T-cell (primary cell): ENCODE data around the gene FNIP2. TPM values are rescaled to one million over a fixed set of nuclear protein-coding genes. Genes with fewer than 3 reads are reported as not detected.

ENCODE experiments used
- ATAC-seq, 4 experiments: fragments of 200-7000 bp in 3 of 4; fragments of 150-1000 bp in 1 of 4; cut with Tn5 transposase; replicated peaks in 1 of 4; 1 replicate in 3 of 4; 2 replicates in 1 of 4; pipeline ENCODE4 v1.10.0; 2021; ENCODE audit warnings: moderate library complexity in 3 of 4, mild to moderate bottlenecking in 2 of 4, moderate number of reproducible peaks in 1 of 4
- CTCF ChIA-PET, 2 donors: fragments of 300-600 bp; sonication (Branson Sonifier 250); formaldehyde crosslinking; loops; one replicate each; lab custom pipeline; 2022; ENCODE audit warnings: antibody characterized with exemption in 2 of 2; lab: Charles Lee
- POLR2A ChIA-PET, 2 donors: fragments of 300-600 bp; sonication (Branson Sonifier 250); formaldehyde crosslinking; loops; one replicate each; lab custom pipeline; 2022; ENCODE audit warnings: antibody characterized with exemption in 2 of 2; lab: Charles Lee
- DNase-seq, 35 experiments: peaks; one replicate each; pipeline versions ENCODE4 v3.0.0 to v3.0.0-alpha.2; 2013 to 2023
- H3K27ac ChIP-seq: one replicate; pipeline ENCODE4 v1.5.1; 2013; ENCODE audit warnings: low read length
- H3K27me3 ChIP-seq, 2 experiments: replicated peaks in 1 of 2; 1 replicate in 1 of 2; 2 replicates in 1 of 2; pipeline versions ENCODE4 v1.6.1 to v1.7.0; 2013; ENCODE audit warnings: low read length in 1 of 2, mixed read lengths in 1 of 2; ENCODE audit not compliant: control insufficient read depth in 2 of 2, insufficient read depth in 2 of 2; ENCODE audit errors: extremely low read depth in 1 of 2
- H3K36me3 ChIP-seq, 2 donors: 1 replicate in 1 of 2; 2 replicates in 1 of 2; pipeline versions ENCODE4 v1.6.1 to v1.7.0; 2013; ENCODE audit warnings: low read length in 1 of 2; ENCODE audit not compliant: control insufficient read depth in 2 of 2, insufficient read depth in 1 of 2; ENCODE audit errors: extremely low read depth in 1 of 2
- H3K4me1 ChIP-seq, 2 experiments: 1 replicate in 1 of 2; 2 replicates in 1 of 2; pipeline versions ENCODE4 v1.6.1 to v1.7.0; 2013; ENCODE audit warnings: low read length in 2 of 2, mixed read lengths in 1 of 2; ENCODE audit not compliant: insufficient read depth in 2 of 2, control insufficient read depth in 1 of 2; ENCODE audit errors: extremely low read depth in 1 of 2
- H3K4me3 ChIP-seq, 2 donors: 1 replicate in 1 of 2; 2 replicates in 1 of 2; pipeline versions ENCODE4 v1.5.1 to v1.7.0; 2013; ENCODE audit warnings: mild to moderate bottlenecking in 2 of 2, low read length in 1 of 2, moderate library complexity in 1 of 2; ENCODE audit not compliant: control insufficient read depth in 1 of 2; ENCODE audit errors: extremely low read depth in 1 of 2
- H3K9me3 ChIP-seq: 2 replicates; pipeline ENCODE4 v1.7.0; 2013
- H3K27ac Mint-ChIP-seq, 2 donors: one replicate each; pipeline ENCODE4 v1.8.0; 2020 to 2021; ENCODE audit warnings: mild to moderate bottlenecking in 2 of 2, mixed read lengths in 2 of 2
- H3K27me3 Mint-ChIP-seq, 2 donors: one replicate each; pipeline ENCODE4 v1.8.0; 2021 to 2022; ENCODE audit warnings: mixed read lengths in 2 of 2
- H3K36me3 Mint-ChIP-seq: one replicate; pipeline ENCODE4 v1.8.0; 2021; ENCODE audit warnings: mixed read lengths
- H3K4me1 Mint-ChIP-seq, 3 donors: one replicate each; pipeline ENCODE4 v1.8.0; 2020 to 2022; ENCODE audit warnings: mixed read lengths in 3 of 3, mild to moderate bottlenecking in 1 of 3
- H3K4me3 Mint-ChIP-seq, 3 donors: one replicate each; pipeline ENCODE4 v1.8.0; 2020 to 2022; ENCODE audit warnings: mild to moderate bottlenecking in 3 of 3, mixed read lengths in 3 of 3, moderate library complexity in 3 of 3
- H3K9me3 Mint-ChIP-seq, 3 donors: one replicate each; pipeline ENCODE4 v1.8.0; 2020 to 2022; ENCODE audit warnings: mixed read lengths in 3 of 3
- WGBS: methylation state at CpG from one replicate; pipeline ENCODE4 v1.1.5; 2013; ENCODE audit warnings: missing lambda C conversion rate; ENCODE audit not compliant: insufficient coverage; 5-methylcytosine and 5-hydroxymethylcytosine counted together
- total RNA-seq, 35 experiments: library from RNA in 6 of 35; stranded (reverse) in 6 of 35; fragments of 120-200 nt in 1 of 35; gene quantifications; one replicate each; pipeline versions ENCODE4 v1.2.1 to v1.2.4 and lab custom pipeline; 2013 to 2026

Gene FNIP2
- total RNA-seq, result 10 to 100 TPM in 3 of 5 donors, 1 to 10 TPM in 2; 6.7 to 11.1 (median 10.7) TPM
- total RNA-seq (2013), result 9.3 TPM
- 18.9 to 130 (median 29.5) reads per million in 29 experiments for total RNA-seq (lab: John Stamatoyannopoulos, UW)

GRCh38 chr4:158768555-158769174 is at the start of gene FNIP2:
TSS of gene FNIP2 (plus strand) at chr4:158769026. CDS start at chr4:158769213, 187 bp downstream.
- H3K4me1 Mint-ChIP-seq, result peaks cover 33 to 48% (median 40%) of the 10 kb centered on the region in 3 donors
- H3K27ac Mint-ChIP-seq, result peak within 1 kb of the TSS; percentile 92 to 93
- POLR2A ChIA-PET, result interaction anchor here in 1 of 2 donors (0.7 kb wide), 1 partner anchor 157 kb away, joined by 3 read pairs; no protein-coding TSS in a partner anchor
- H3K9me3 Mint-ChIP-seq, result no peaks in the 10 kb centered on the region
- peak; percentile 88 to 90 (median 89) for ATAC-seq
- H3K36me3 Mint-ChIP-seq, result no peaks in the 10 kb centered on the region
- H3K27me3 ChIP-seq, result peaks cover 0 to 2% of the 10 kb centered on the region in 2 experiments
- H3K27me3 Mint-ChIP-seq, result no peaks in the 10 kb centered on the region
- H3K4me3 ChIP-seq, result peak within 1 kb of the TSS; percentile 67 to 83
- CTCF ChIA-PET, result interaction anchor here in 1 of 2 donors (0.6 kb wide), 2 partner anchors 12 to 89 kb away, joined by 3 read pairs; no protein-coding TSS in a partner anchor
- DNase-seq, result peak; percentile 37 to 87 (median 64)
- no peaks in the 10 kb centered on the region for H3K36me3 ChIP-seq
- H3K27ac ChIP-seq, result peak within 1 kb of the TSS; percentile 70
- under 1% methylated on average over 88 of the region's 88 CpGs for WGBS
- no peaks in the 10 kb centered on the region for H3K9me3 ChIP-seq
- peaks cover 9 to 10% of the 10 kb centered on the region in 2 experiments for H3K4me1 ChIP-seq
- peak within 1 kb of the TSS; percentile 96 to 100 (median 99) for H3K4me3 Mint-ChIP-seq

GRCh38 chr4:158721680-158722079 is 47.1 kb upstream of the FNIP2 start:
- Mint-ChIP-seq H3K9me3 (no peaks in the 10 kb centered on the region), H3K27me3 (peaks cover 6 to 7% of the 10 kb centered on the region in 2 donors), H3K27ac (peak overlapping the region; percentile 75 to 100), H3K36me3 (peaks cover 37% of the 10 kb centered on the region), H3K4me1 (peaks cover 35 to 43% (median 40%) of the 10 kb centered on the region in 3 donors), H3K4me3 (peak overlapping the region; percentile 99 to 100 (median 100))
- CTCF ChIA-PET, result interaction anchor here (0.6 to 1.0 kb wide), 2 partner anchors 9 to 474 kb away, joined by 3 read pairs; no protein-coding TSS in a partner anchor
- H3K9me3 ChIP-seq, result no peaks in the 10 kb centered on the region
- peaks cover 0 to 37% of the 10 kb centered on the region in 2 donors for H3K36me3 ChIP-seq
- WGBS, result no CpG with 5 or more reads among the region's 1 CpG
- DNase-seq (no peak), ATAC-seq (no peak)
- H3K27ac ChIP-seq, result peak overlapping the region; percentile 87
- no peak overlapping the region for H3K4me3 ChIP-seq
- peaks cover 0 to 5% of the 10 kb centered on the region in 2 experiments for H3K27me3 ChIP-seq
- H3K4me1 ChIP-seq, result peaks cover 9 to 15% of the 10 kb centered on the region in 2 experiments
- POLR2A ChIA-PET, result no interaction called here

DNA sequence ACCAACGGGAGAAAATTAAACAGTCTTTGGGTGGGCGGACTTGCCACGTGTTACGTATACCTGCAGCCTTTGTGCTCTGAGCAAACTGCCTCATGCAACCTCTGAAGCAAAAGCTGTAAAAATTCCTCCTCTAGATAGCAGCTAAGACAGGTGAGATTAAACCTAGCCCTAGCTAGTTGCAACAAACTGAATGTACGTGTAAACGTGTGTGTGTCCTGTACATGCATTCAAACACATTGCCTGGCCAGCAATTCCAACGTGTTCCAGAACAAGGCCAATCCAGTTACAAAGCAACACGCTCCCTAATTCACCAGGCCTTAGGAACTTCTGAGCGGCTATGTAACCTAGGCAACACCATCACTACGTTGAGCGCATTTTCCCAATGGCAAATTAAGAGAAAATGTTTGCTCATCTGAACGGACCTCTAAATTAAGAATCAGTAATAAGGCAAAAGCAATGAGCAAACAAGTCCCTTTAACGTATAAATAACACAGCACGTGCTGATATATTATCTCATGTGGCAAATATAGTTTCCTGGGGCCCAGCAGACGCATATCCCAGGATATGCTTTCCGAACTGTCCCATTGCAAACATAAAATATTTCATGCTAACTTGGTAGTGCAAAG is 46.4 kb upstream of the FNIP2 start:
- DNase-seq (peak in 3 of 35 experiments; percentile 5 to 42 (median 11)), ATAC-seq (peak in 3 of 4 experiments; percentile 6 to 13 (median 7))
- 5% methylated on average over 10 of the region's 16 CpGs for WGBS
- H3K27ac ChIP-seq, result peak overlapping the region; percentile 87
- H3K9me3 ChIP-seq, result no peaks in the 10 kb centered on the region
- H3K9me3 Mint-ChIP-seq, result no peaks in the 10 kb centered on the region
- H3K27me3 ChIP-seq, result peaks cover 0 to 5% of the 10 kb centered on the region in 2 experiments
- peak overlapping the region; percentile 98 to 100 for H3K27ac Mint-ChIP-seq
- H3K4me1 ChIP-seq, result peaks cover 9 to 15% of the 10 kb centered on the region in 2 experiments
- ChIA-PET CTCF (no interaction called here), POLR2A (no interaction called here)
- H3K4me3 ChIP-seq, result peak overlapping the region; percentile 72 to 82
- peaks cover 0 to 30% of the 10 kb centered on the region in 2 donors for H3K36me3 ChIP-seq
- peaks cover 10 to 12% of the 10 kb centered on the region in 2 donors for H3K27me3 Mint-ChIP-seq
- peaks cover 31% of the 10 kb centered on the region for H3K36me3 Mint-ChIP-seq
- H3K4me1 Mint-ChIP-seq, result peaks cover 35 to 43% (median 40%) of the 10 kb centered on the region in 3 donors
- peak overlapping the region; percentile 99 to 100 (median 100) for H3K4me3 Mint-ChIP-seq

- POLR2A ChIA-PET, result interaction anchor here (0.5 to 0.6 kb wide), 3 partner anchors 47 to 87 kb away, joined by 4 to 5 read pairs (median 4); no protein-coding TSS in a partner anchor
- H3K27ac ChIP-seq, result peak within 1 kb of the TSS; percentile 87
- H3K36me3 Mint-ChIP-seq, result peaks cover 24% of the 10 kb centered on the region
- H3K9me3 ChIP-seq, result no peaks in the 10 kb centered on the region
- ATAC-seq (peak; percentile 85 to 93 (median 90)), DNase-seq (peak; percentile 43 to 87 (median 70))
- H3K4me3 Mint-ChIP-seq, result peak within 1 kb of the TSS; percentile 99 to 100 (median 100)
- H3K4me1 ChIP-seq, result peaks cover 9 to 15% of the 10 kb centered on the region in 2 experiments
- CTCF ChIA-PET, result interaction anchor here (0.6 to 1.6 kb wide), 3 partner anchors 55 to 129 kb away, joined by 3 to 5 read pairs (median 4); no protein-coding TSS in a partner anchor
- peak within 1 kb of the TSS; percentile 72 to 82 for H3K4me3 ChIP-seq
- peaks cover 0 to 5% of the 10 kb centered on the region in 2 experiments for H3K27me3 ChIP-seq
- peaks cover 0 to 23% of the 10 kb centered on the region in 2 donors for H3K36me3 ChIP-seq
- peaks cover 35 to 43% (median 40%) of the 10 kb centered on the region in 3 donors for H3K4me1 Mint-ChIP-seq
- no peaks in the 10 kb centered on the region for H3K9me3 Mint-ChIP-seq
- H3K27me3 Mint-ChIP-seq, result peaks cover 10 to 13% of the 10 kb centered on the region in 2 donors
- H3K27ac Mint-ChIP-seq, result peak within 1 kb of the TSS; percentile 98 to 100
- under 1% methylated on average over 61 of the region's 65 CpGs for WGBS
Measured at GRCh38 chr4:158722917-158723793, 45.7 kb upstream of the FNIP2 start, which contains the start of gene PPID. TSS of gene PPID (minus strand) at chr4:158723396. CDS start at chr4:158723288, 108 bp downstream.

DNA sequence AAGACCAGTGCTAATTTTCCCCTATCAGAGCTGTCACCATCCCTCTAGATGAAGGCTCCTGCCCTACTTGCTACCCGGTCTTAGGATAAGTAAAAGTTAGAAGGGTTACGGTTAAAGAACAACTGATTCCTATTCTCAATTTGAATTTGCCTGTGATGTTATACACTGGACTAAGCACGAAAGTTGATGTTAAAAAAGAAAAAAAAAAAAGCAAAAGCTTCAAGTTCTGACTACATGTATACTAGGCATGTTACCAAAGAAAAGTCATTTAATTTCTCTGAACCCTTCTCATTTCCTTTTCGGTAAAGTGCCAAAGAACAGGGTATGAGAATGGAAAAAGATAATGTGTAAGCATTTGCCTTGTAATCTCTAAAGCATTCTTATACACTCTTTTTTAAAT is 44.2 kb upstream of the FNIP2 start:
- no peak for ATAC-seq
- Histone ChIP-seq H3K9me3 (no peaks in the 10 kb centered on the region), H3K27ac (no peak overlapping the region), H3K4me1 (peaks cover 9 to 15% of the 10 kb centered on the region in 2 experiments), H3K36me3 (peaks cover 0 to 10% of the 10 kb centered on the region in 2 donors), H3K27me3 (peaks cover 0 to 5% of the 10 kb centered on the region in 2 experiments), H3K4me3 (no peak overlapping the region)
- CTCF ChIA-PET, result interaction anchor here (0.6 to 1.6 kb wide), 3 partner anchors 127 to 403 kb away, joined by 3 to 4 read pairs (median 3); no protein-coding TSS in a partner anchor
- no peaks in the 10 kb centered on the region for H3K9me3 Mint-ChIP-seq
- peak overlapping the region in 1 of 2 donors; percentile 8 for H3K27ac Mint-ChIP-seq
- no CpG with 5 or more reads among the region's 4 CpGs for WGBS
- H3K4me3 Mint-ChIP-seq, result peak overlapping the region; percentile 59 to 100 (median 100)
- POLR2A ChIA-PET, result interaction anchor here (0.6 to 0.7 kb wide), 3 partner anchors 14 to 528 kb away, joined by 3 to 5 read pairs (median 3); no protein-coding TSS in a partner anchor
- peaks cover 21 to 24% of the 10 kb centered on the region in 2 donors for H3K27me3 Mint-ChIP-seq
- H3K4me1 Mint-ChIP-seq, result peaks cover 29 to 37% (median 36%) of the 10 kb centered on the region in 3 donors
- DNase-seq, result no peak
- H3K36me3 Mint-ChIP-seq, result peaks cover 16% of the 10 kb centered on the region
